H54 (cell line): Measurements from ENCODE around the gene TRPT1.

ENCODE experiments used
- DNase-seq: peaks from one replicate; pipeline ENCODE4 v3.0.0; 2011; ENCODE audit warnings: low spot score, mixed read lengths; ENCODE audit not compliant: insufficient read length
- FAIRE-seq: peaks from 3 replicates; lab custom pipeline; 2011; peaks lifted over from hg19 to GRCh38; lab: Jason Lieb, UNC
- POLR2A ChIP-seq: IDR thresholded peaks from 2 replicates; pipeline ENCODE4 v1.6.1; 2011; ENCODE audit warnings: low read depth, mild to moderate bottlenecking, low read length

The TRPT1 gene

DNA sequence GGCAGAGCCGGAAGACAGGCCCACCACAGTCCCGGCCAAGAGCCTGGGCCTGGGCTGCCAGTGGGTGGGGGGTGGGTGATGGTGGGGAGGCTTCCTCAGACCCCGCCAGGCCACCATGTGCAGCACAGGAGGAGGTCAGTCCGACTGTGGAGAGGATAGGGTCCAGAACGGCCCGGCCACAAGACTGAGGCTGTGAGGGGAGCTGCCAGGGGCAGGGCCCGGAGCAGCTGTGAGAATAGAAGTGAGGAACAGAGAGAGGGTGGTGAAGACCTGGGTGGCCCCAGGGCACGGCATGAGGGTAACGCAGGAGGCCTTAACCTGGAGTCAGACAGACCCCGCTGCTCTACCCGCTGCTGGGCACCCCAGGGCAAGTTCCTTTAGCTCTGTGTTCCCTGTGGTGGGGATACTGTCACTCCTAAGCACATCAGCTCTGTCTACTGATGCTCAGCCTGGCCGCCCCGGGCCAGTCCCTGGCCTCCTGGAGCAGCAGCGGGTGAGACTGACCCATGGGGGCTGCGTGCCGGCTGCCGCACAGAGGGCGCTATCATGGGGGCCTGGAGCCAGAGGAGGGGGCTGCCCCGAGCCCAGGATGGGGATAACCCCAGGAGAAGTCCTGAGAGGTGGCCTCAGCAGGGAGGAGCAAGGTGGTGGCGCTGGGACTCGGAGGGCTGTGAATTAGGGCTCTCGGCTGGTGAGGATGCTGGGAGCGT lies 17.7 kb downstream of the TRPT1 start:
- no peak for TF ChIP-seq POLR2A
- FAIRE-seq (no peak), DNase-seq (no peak)

DNA sequence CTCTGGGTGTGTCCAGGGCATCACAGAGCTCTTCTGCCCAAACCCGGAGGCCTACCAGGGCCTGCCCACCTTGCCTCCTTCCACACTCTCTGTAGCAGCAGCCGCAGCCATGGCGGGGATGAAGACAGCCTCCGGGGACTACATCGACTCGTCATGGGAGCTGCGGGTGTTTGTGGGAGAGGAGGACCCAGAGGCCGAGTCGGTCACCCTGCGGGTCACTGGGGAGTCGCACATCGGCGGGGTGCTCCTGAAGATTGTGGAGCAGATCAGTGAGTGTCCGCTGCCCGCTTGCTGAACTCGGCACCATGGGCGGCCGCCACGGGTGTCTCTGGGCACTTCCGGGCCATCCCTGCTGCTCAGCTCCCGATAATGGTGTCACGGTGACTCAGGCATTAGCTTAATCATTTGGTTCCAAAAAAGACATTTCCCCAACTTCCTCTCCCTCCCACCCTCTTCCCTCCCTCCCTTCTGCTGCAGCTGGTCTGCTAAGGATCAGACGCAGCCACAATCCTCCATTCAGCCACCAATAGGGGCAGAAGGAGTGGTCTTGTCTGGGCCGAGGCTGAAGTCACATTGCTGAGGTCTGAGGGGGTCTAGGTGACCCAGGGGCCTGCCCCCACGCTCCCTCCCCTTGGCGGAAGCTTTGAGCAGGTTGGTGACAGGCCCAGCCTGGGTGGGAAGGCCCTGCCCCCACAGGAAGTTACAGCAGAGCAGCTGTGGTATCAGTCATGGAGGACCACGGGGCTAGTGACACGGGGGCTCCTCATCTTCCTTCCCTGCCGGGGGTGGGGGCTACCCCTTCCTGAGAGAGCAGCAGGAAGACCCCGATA lies 18.5 kb downstream of the TRPT1 start:
- FAIRE-seq (no peak), DNase-seq (peak; percentile 72)
- peak; percentile 20; the same call in 1 of the 2 replicates for TF ChIP-seq POLR2A

DNA sequence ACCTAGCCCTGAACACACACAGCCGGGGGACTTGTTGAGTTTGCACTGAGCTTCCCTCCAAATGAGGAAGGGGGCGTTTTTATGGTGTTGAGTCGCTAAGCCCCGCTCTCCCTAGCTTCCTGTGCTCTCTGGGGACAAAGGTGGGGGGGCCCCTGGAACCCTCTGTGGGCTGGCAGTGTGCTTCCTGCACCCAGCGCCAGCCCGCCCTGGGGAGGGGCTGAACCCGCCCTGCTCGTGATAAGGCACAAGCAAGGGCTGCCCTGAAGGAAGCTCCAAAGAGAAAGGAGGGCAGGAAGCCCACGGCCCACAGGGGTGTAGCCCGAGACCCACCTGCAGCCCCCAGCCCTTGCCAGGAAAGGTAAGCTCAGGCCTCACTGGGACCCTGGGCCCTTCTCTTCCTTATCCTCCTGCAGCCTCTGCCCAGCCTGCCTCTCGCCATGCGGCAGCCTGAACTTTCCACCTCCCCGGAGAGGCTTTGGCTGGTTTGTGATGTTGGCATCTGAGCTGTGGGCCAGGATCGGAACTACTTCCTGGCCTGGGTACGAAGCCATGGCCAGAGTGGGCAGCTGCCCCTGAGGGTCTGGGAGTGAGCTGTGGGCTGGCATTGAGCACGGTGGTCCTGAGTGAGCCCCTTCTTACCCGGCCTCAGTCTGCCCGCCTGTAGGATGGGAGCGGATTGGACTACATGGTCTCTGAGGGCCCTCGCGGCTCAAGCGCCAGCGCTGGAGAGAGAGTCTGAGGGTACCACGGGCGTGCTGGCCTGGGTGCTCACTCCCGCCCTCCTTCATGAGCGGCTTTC lies 19.3 kb downstream of the TRPT1 start, which contains the start of gene FERMT3:
Gene FERMT3 (plus strand): TSS at position 265 of the 799 bp plus-strand sequence. CDS start 644 bp downstream, outside the sequence.
- no peak for TF ChIP-seq POLR2A
- FAIRE-seq (no peak), DNase-seq (no peak)

DNA sequence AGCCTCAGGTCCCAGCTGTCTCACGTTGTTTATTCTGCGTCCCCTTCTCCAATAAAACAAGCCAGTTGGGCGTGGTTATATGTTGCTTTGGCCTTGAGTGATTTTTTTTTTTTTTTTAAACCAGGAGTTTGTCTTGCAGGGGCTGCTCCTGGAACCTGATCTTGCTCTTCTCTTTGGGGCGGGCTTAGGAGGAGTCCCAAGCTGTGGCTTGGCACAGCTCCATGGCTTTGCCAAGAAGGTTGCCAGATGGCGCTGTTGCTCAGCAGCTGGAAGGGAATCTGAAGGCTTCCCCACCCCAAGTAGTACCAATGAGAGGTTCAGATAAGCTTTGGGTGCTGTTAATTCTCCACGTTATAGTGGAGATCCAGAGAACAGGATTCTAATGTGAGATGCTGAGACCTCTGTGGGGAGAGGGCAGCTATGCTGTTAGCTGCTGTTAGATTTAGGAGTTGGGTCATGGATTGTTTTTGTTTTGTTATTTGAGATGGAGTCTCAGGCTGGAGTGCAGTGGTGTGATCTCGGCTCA lies 21.5 kb downstream of the TRPT1 start:
- DNase-seq (peak; percentile 88), FAIRE-seq (no peak)
- no peak for TF ChIP-seq POLR2A

DNA sequence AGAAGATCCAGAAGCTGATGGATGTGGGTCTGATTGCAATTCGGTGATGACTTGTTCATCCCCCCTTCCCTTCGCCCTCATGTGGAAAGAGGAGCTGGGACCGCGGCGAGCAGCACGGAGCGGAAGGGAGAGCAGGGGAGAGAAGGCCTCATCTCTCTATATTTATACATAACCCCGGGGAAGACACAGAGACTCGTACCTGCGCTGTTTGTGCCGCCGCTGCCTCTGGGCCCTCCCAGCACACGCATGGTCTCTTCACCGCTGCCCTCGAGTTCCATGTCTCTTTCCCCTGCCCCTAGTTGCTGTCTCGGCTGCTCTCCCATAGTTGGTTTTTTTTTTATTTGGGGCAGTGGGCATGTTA lies 21.9 kb downstream of the TRPT1 start:
- FAIRE-seq: no peak
- no peak for DNase-seq
- TF ChIP-seq POLR2A: no peak

DNA sequence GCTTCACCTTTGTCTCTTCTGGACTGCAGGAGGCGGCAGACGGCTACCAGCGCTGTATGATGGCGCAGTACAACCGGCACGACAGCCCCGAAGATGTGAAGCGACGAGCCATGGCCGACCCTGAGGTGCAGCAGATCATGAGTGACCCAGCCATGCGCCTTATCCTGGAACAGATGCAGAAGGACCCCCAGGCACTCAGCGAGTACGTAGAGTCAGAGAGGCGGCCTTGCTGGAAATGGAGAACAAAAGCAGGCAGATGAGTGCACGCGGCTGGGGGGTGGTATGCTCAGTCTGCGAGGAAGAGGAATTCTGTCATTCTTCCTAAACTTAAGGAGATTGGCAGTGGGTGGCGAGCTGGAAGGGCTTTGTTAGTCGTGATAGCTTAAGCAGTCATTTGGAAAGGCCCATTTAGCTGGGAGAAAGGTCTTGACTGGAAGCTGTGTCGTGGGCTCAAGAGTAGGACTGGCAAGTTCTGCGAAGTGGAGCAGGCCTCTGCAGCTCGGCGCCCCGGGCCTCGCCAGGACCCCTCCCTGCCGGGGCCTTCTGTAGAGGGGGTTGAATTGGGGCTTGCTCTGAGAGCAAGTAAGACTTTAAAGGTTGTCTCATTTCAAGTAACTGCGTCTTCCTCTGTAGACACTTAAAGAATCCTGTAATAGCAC lies 22.4 kb downstream of the TRPT1 start:
- TF ChIP-seq POLR2A: no peak
- FAIRE-seq (no peak), DNase-seq (no peak)

DNA sequence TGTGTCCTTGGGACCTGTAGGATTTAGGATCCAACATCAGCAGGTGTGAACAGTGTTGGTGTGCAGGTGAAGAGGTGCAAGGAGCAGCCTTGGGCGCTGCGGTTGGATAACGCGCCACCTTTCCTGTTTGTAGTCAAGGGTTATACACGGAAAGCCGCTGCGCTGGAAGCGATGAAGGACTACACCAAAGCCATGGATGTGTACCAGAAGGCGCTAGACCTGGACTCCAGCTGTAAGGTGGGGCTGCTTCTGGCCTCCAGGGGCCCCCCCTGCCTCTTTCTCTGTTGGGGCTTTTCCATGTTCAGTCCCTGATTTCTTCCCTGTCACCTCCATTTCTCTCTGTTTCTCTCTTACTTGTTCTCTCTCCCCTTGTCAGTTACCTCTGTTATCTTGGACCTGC lies 23.0 kb downstream of the TRPT1 start:
- TF ChIP-seq POLR2A: no peak
- FAIRE-seq (no peak), DNase-seq (no peak)

DNA sequence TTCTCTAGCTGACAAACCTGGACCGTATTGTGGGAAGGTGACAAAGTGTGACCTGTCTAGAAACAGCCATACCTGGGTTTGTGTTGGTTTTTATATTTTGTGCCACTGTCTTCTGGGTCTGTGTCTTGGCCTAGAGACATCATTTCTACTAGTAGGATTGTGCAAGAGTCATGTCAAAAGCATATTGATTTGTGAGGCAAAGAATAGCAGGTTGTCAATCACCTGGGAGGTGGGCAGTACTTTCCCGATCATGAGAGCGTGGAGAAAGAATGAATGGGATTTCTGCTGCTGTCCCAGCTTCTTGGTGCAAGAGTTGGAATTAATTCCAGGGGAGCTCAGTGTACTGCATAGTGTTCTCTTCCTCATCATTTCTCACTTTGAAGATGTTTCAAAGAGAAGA lies 24.4 kb downstream of the TRPT1 start:
- FAIRE-seq (no peak), DNase-seq (no peak)
- no peak for TF ChIP-seq POLR2A

DNA sequence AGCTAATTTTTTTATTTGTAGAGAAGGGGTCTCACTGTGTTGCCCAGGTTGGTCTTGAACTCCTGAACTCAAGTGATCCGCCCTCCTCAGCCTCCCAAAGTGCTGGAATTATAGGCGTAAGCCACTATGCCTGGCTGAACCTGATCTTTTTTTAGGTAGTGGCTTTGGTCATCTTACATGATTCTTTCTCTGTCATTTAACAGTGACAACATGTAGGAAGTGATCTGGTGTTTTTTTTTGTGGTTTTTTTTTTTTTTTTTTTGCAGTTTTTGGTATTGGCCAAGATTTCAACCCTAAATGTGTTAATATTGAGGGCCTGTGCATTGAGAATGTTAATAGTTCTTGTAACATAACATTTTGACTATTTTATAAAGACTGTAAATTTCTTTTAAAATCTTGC lies 27.5 kb downstream of the TRPT1 start:
- FAIRE-seq: no peak
- TF ChIP-seq POLR2A: no peak

DNA sequence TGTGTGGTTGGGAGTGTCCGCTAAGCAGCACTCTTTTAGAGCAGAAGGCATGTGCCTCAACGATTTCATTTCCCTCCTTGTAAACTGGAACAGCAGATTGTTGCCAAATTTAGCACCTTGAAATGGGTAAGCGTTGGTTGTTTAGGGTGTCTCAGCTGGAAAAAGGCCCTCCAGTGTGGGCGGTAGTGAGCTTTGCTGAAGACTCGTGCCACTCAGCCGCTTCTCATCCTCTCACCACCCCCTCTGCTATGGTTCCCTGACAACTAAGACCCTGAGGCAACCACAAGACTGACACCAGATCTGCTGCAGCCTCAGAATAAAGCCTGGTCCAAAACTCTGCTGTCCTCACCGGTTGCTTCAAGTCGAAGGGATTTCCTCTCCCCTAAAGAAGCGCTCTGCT lies 29.4 kb downstream of the TRPT1 start:
- no peak for DNase-seq
- TF ChIP-seq POLR2A: no peak
- no peak for FAIRE-seq

More for the DNA sequence above, 27.5 kb downstream of the TRPT1 start:
- DNase-seq: no peak

DNA sequence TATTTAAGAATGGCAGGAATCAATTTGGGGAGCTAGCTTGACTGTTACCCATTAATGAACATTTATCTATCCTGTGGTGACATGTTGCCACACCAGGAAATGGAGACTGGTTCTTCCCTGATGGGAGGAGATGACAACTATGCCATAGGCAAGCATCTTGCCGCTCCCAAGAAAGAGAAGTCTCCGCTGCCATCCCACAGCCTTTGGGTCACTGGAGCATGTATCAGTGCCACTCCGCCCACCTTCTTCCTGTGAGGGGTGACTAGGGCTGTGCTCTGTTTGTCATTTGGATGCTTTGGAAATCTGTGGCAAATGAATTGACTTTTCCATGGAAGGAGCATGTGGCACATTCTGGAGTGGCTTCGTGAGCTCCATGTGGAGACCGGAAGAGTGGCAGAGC lies 33.6 kb downstream of the TRPT1 start:
- no peak for FAIRE-seq
- TF ChIP-seq POLR2A: no peak
- DNase-seq: no peak

DNA sequence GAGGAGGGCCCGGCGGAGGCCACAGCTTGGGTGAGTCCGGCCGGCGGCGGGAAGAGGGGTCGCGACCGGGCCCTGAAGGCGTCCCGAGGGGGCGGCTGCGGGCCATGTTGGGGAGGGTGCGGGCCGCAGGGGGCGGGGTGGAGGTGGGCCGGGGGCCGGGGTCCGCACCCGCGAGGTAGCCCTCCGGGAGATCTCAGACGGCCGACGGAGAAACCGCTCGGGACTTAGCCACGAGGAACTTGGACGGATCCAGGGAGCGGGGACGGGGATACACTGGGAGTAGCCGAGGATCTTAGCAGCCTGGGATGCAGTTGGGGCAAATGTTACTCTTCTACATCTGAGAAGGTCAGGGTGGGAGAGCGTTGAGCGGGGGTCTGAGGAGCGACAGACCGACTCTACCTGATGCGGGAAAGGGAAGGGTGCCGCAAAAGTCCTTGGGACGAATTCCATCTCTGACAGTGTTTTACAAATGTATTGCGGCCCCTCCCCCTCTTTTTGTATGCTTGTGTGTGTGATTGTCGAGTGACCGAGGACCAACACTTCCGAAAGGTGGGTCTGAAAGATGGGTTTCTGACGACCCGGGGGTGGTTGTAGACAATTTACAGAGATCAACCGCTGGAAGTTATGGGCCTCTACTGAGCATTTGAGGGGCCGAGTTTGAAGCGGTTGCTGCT lies 39.4 kb downstream of the TRPT1 start:
- FAIRE-seq (no peak), DNase-seq (no peak)
- no peak for TF ChIP-seq POLR2A

DNA sequence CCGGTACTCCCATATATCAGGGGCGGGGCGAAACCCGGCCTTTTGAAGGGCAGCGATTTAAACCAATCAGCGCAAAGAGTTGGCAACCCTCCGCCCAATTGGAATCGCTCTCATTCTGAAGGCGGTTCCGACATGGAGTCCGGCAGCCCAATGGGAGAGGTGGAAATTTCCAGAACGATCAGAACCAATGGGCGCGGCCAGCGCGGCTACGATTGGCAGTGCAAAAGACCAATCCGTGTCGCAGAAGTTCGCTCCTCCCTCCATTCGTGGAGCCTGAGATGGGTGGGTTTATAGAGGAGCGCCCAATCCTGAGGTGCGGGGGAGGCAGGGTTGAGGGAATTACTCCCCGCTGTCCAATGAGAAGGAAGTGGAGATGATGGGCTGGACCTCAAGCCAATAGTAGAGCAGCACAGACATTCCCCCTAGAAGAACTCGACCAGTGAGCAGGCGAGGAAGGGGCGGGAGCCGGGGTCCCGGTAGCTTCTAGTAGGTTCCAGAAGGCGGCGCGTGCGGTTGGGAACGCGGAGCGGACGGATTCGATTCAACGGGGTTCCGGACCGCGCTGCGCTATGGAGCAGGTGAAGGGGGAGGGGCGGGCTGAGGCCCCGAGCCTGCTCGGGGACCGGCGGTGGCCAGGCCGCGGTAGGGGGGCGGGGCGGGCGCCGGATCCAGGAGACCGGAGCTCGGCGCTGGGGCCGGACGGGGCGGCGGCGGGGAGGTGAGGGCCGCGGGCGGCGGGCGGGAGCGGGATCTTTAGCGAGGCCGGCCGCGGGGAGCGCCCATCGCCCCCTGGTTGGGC lies 40.1 kb downstream of the TRPT1 start, which contains the start of gene STIP1:
Gene STIP1 (plus strand): TSS at position 479 of the 799 bp plus-strand sequence. CDS start 91 bp downstream, at position 570.
- DNase-seq (peak; percentile 99), FAIRE-seq (peak; percentile 6)
- peak; percentile 83 for TF ChIP-seq POLR2A
